ENCODE measurements around the gene DMC1. TPM values are rescaled to one million over a fixed set of nuclear protein-coding genes. Genes with fewer than 3 reads are reported as not detected.
"Not testable (repeated sequence)": the region's sequence is repeated elsewhere in the genome, so short reads cannot be mapped to it uniquely, and the experiment has no call there.

The DMC1 gene
- total RNA-seq, 2 experiments from 2014 or later = 12.3 to 12.5 TPM

DNA sequence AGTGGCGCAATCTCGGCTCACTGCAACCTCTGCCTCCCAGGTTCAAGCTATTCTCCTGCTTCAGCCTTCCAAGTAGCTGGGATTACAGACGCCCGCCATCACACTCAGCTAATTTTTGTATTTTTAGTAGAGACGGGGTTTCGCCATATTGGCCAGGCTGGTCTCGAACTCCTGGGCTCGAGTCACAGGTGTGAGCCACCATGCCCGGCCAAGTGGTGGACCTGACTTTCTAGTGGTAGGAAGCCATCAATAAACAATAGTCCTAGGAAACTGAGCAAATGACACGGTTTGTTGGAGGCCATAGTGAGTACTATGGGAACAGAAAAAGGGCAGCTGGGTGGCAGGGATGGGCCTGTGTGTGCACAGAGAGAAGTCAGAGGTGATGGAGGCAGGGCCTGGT is 99.8 kb downstream of the DMC1 start:
- POLR2A ChIA-PET; H3K9me3 Mint-ChIP-seq; H3K36me3 Mint-ChIP-seq (ENCODE audit: low read depth); DNase-seq; H3K27ac Mint-ChIP-seq; CTCF ChIA-PET; H3K4me3 Mint-ChIP-seq; H3K4me1 Mint-ChIP-seq: not testable (repeated sequence)
- H3K27me3 Mint-ChIP-seq = peaks cover 27% of the 10 kb centered on the region

GRCh38 chr22:38469306-38469781 is 100.6 kb downstream of the DMC1 start:
- H3K27me3 Mint-ChIP-seq = peaks cover 31% of the 10 kb centered on the region
- DNase-seq = no peak
- ChIA-PET CTCF (no interaction called here), POLR2A (no interaction called here)
- H3K9me3 Mint-ChIP-seq = no peaks in the 10 kb centered on the region
- H3K4me3 Mint-ChIP-seq = no peak overlapping the region
- H3K36me3 Mint-ChIP-seq (ENCODE audit: low read depth) = peaks cover 2% of the 10 kb centered on the region
- no peak overlapping the region for H3K27ac Mint-ChIP-seq
- H3K4me1 Mint-ChIP-seq = peaks cover 9% of the 10 kb centered on the region

Other genes with a start within 250 kb of the DMC1 start
- gene KCNJ4, start 115.0 kb downstream of the DMC1 start, total RNA-seq = not detected
- gene KDELR3, start 102.1 kb downstream of the DMC1 start, total RNA-seq = under 1 TPM; 0.17 to 0.23 TPM
- gene DDX17, start 63.9 kb downstream of the DMC1 start, total RNA-seq = 100 to 1,000 TPM; 468 to 521 TPM
- under 1 TPM in 1 of 2 experiments, not detected in 1; 0.02 TPM for gene FAM227A, start 86.2 kb upstream of the DMC1 start, total RNA-seq
- 10 to 100 TPM; 10.2 to 11.0 TPM for gene CBY1, start 86.5 kb upstream of the DMC1 start, total RNA-seq
- 10 to 100 TPM; 83.0 to 88.9 TPM for gene TOMM22, start 111.8 kb upstream of the DMC1 start, total RNA-seq
- 10 to 100 TPM; 56.4 to 61.8 TPM for gene JOSD1, start 130.8 kb upstream of the DMC1 start, total RNA-seq
- 10 to 100 TPM; 68.5 to 77.1 TPM for gene GTPBP1, start 135.8 kb upstream of the DMC1 start, total RNA-seq
- 100 to 1,000 TPM; 582 to 702 TPM for gene SUN2, start 185.8 kb upstream of the DMC1 start, total RNA-seq
- gene DNAL4, start 224.0 kb upstream of the DMC1 start, total RNA-seq = 10 to 100 TPM in 1 of 2 experiments, 1 to 10 TPM in 1; 7.9 to 10.2 TPM

All from activated CD4-positive, alpha-beta T cell treated with anti-CD3 and anti-CD28 coated beads, Interleukin-2, amount 10 ng/mL, durations not matched to agents 7 days and 5 days (primary cell).